GM11168 (cell line): ENCODE results near the gene MAP4K1.
"Not testable (repeated sequence)": the region's sequence is repeated elsewhere in the genome, so short reads cannot be mapped to it uniquely, and the experiment has no call there.

ENCODE experiments used
- in situ Hi-C: fragments of 300-500 bp; cut with MboI; formaldehyde crosslinking; loops from one replicate; pipeline ENCODE4 v1.12.0; 2022; ENCODE audit warnings: low sequenced_read_pairs; ENCODE audit not compliant: unreplicated experiment

MAP4K1 gene

DNA sequence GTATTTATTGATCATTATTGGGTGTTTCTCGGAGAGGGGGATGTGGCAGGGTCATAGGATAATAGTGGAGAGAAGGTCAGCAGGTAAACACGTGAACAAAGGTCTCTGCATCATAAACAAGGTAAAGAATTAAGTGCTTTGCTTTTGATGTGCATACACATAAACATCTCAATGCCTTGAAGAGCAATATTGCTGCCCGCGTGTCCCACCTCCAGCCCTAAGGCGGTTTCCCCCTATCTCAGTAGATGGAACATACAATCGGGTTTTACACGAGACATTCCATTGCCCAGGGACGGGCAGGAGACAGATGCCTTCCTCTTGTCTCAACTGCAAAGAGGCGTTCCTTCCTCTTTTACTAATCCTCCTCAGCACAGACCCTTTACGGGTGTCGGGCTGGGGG lies 13.5 kb upstream of the MAP4K1 start:
- in situ Hi-C loops = not testable (repeated sequence)

DNA sequence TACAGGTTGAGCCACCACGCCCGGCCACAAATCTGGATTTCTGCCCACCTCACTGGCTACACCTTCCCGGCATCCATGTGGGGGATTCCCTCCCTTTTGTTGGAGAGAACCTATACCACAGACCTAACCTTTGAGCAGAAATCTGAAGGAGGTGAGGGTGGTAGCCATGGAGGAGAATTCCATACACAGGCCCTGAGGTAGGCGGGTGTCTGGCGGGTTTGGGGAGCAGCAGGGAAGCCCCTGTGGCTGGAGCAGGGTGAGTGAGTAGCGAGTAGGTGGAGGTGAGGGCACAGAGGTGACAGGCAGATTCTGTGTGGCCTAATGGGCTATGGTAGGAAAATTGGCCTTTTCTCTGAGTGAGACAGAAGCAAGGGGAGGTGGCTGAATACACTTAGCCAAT lies 11.8 kb upstream of the MAP4K1 start:
- in situ Hi-C loops = no loop called here

DNA sequence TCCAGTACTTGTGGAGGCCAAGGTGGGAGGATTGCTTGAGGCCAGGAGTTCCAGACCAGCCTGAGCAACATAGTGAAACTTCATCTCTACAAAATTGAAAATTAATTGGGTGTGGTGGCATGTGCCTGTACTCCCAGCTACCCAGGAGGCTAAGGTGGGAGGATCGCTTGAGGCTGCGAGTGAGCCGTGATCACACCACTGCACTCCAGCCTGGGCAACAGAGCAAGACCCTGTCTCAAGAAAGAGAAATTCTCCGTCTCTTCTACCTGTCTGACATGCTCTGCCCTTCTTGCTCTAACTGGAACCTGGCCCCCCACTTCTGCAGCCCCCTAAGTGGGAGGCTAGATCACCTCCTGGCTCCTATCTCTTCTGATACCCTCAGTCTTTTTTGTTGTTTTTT lies 8.6 kb upstream of the MAP4K1 start:
- in situ Hi-C loops = no loop called here

DNA sequence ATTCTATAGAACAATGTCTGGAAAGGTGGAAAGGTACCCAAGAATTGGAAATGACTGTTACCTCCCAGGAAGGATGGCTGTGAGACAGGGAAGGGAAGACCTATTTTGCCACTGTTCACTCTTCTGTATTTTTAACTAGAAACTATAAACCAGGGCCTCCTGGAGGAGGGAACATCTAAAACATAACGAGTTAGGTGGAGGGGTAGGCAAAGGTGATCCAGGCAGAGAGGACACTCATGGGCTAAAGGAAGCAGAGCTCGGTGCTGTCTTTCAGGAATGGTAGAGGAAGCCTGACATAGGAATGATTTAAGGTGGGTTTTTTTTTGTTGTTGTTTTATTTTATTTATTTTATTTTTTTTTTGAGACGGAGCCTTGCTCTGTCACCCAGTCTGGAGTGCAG lies 7.1 kb upstream of the MAP4K1 start:
- in situ Hi-C loops = no loop called here

DNA sequence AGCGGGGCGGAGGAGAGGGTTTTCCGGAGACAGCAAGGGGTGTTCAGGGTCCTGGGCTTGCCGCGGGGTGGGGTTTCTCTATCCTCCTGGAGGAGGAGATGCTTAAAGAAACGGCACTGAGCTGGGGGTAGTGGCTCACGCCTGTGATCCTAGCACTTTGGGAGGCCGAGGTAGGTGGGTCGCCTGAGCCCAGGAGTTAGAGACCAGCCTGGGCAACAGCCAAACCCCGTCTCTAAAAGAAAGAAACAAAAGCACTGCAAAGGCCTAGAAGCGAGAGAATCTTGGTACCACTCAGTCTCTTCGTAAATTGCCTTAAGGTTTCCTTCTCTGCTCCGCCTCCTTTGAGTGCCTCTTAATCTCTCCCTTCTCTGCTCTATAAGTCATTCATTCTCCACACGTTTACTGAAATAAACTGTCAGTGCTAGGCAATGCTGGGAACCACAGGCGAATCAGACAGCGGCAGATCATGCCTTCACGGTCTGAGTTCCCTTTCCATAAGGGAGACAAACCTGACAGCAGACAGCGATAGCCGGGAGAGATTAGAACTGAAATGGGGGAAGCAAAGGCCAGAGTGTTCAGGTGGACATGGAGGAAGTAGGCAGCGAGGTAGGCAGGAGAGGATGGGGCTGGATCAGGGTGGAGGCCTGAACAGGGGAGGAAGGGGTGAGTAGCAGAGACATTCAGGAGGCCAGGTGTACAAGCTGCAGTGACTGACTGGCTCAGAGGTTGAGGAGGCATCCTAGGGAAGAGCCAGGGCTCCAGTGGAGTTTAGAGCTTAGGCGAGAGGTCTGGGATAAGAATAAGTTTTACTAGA lies 1.8 kb upstream of the MAP4K1 start:
- in situ Hi-C loops = no loop called here

DNA sequence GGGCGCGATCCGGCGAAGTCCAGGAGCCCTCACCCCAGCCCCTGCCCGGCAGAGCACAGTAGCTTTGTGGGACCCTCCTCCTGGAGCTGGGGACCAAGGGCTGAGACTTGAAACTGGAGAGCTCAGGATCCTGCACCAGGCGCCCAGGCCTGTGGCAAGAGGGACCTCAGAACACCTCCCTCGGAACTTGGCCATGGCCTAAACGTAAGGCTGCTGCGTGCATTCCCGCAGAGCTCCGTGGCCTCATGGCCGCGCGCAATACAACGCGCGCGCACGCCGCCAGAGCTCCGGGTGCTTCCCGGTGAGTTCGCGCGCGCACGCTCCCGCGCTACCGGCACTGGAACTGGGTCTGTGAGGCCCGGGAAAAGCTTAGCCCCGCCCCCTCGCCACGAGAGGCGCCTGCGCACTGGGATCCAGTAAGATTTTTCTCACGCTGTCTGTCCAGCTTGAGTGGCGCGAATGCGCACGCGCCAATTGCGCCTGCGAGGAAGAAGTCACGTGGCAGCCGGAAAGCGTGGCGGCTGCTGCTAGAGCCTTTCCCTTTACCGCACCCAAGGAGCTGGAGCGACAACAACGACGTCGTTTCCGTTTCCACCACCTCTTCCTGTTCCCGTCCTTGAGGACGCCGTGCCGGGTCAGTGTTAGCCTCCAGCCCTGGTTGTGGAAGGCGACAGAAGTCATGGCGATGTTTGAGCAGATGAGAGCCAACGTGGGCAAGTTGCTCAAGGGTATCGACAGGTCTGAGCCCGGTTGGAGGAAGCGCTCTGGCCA lies 1.0 kb upstream of the MAP4K1 start, which contains the start of gene EIF3K:
TSS of gene EIF3K (plus strand) at position 599 of the 771 bp plus-strand sequence. CDS start at position 680, 81 bp downstream.
- in situ Hi-C loops = no loop called here

DNA sequence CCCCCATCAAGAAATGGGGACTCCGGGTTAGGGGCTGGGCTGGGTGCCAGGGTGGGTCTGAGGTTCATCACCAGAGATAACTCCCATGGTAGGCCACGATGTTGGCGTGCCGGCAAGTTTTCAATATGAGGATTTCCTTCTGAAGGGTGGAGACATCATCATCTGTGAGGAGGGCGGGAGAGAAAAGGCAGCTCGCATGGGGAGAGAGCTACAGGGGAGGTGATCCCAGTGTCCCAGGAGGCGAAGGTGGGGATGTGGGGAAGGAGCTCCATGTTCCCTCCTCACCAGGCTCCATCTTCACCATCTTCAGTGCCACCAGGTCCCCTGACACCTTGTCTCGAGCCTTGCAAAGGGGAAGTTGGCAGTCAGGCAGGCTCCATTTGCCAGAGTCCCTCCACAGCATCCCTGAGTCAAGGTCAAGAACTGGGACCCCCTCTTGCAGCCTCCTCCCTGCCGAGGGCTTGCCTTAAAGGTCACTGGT lies 430 bp downstream of the MAP4K1 start:
- in situ Hi-C loops = no loop called here

DNA sequence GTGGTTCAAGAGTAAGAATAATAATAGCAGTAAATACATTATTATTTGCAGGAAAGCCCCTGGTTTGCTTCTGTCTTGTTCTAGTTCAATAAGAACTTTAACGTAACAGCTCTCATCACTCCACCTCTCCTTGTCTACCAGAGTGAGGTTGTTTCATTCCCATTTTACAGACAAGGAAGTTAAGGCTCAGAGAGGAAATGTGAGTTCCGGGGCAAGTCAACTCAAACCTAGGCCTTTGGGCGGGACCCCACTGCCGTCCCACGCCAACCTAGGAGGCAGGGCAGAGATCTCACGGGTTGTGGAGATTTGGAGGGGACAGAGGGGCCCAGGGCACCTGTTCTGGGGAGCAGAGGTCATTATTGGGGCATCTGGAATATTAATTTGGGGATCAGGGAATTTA lies 1.5 kb downstream of the MAP4K1 start:
- in situ Hi-C loops = no loop called here

DNA sequence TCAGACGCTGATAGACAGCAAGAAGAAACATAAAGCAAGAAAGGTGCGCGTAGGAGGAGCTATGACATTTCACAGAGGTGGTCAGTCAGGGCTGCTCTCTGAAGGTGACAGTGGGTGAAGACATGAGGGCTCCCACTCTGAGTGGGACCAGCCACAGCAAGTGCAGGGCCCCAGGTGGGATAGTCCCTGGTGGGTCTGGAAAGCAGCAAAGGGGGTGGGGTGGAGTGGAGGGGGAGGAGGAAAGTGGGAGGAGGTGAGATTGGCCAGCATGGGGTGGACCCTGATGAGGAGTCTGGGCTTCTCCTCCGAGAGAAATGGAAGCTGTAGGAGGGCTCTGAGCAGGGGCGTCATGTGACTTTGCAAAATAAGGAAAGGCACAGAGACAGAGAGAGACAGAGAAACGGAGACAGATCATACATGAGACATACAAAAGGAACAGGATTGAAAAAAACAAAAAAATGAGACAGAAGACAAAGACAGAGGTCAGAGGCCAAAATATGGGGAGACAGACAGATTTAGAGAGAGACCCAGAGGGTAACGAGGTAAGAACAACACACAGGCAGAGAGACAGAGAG lies 2.7 kb downstream of the MAP4K1 start:
- in situ Hi-C loops = no loop called here

DNA sequence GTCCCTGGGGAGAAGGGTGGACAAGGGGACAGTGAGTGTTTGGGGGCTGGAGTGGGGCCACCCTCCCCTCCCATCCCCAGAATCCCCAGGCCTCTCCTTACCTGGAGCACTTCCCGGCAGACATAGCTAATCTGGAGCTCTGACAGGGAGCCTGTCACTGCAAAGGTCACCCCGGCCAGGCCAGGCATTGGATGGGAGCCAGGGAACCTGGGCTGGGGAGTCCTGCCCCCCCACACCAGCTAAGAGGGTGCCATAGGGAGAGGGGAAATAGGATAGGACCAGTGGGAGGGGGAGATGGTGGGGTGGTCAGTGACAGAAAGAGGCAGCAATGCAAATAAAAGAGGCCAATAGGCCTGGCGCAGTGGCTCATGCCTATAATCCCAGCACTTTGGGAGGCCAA lies 3.5 kb downstream of the MAP4K1 start:
- in situ Hi-C loops = no loop called here

DNA sequence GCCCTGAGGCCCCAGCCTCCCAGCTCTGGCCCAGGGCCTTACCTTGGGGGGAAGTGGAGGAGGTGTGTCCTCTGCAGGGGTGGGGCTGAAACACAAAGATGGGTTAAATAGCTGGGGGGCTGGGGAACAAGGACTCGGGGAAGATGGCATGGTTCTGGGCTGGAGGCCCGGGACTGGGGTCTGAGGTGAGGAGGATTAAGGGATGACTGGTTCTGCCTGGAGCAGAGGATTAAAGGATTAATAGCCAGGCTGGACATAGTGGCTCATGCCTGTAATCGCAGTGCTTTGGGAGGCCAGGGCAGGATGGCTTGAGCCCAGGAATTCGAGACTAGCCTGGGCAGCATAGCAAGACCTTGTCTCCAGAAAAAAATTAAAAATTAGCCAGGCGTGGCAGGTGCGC lies 11.6 kb downstream of the MAP4K1 start:
- in situ Hi-C loops = no loop called here

DNA sequence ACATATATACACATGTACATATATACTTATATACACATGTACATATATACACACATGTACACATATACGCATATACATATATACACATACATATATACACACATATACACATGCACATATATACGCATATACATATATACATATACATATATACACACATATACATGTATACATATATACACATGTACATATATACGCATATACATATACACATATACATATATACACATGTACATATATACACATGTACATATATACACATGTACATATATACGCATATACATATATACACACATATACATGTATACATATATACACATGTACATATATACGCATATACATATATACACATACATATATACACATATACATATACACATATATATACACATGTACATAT lies 14.9 kb downstream of the MAP4K1 start:
- in situ Hi-C loops = not testable (repeated sequence)

DNA sequence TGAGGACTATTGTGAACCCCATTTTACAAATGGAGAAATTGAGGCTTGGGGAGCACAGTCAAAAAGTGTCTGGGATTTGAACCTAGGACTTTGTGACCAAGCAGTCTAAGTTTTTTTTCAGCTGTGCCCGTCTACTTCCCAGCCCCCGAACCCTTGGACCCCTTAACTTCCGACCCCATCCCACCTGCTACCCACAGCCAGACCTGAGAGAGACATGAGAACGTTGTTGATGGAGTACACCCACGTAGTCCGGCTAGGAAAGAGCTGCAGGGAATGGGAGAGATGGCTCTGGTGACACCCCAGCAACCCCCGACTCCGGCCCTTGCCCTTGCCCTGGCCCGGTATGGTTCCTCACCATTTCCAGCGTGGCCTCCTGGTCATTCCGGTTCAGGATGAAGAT lies 18.0 kb downstream of the MAP4K1 start:
- in situ Hi-C loops = no loop called here

DNA sequence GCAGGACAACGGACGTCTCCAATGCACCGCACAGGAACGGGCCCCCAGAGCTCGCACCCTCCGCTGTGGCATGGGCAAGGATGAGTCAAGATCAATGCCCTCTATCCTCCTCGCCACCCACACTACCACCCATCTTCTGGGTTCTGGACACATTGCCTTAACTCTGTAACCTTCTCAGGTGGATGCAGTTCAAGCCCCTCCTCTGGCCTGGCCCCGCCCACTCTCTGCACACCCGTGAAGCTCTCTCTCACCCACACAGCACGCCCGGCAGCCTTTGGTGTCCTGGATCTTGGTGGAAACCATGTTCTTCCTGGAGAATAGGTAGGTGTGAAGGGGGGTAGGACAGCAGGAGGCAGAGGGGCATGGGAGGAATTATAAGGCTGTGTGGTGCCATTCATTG lies 20.7 kb downstream of the MAP4K1 start:
- in situ Hi-C loops = no loop called here

DNA sequence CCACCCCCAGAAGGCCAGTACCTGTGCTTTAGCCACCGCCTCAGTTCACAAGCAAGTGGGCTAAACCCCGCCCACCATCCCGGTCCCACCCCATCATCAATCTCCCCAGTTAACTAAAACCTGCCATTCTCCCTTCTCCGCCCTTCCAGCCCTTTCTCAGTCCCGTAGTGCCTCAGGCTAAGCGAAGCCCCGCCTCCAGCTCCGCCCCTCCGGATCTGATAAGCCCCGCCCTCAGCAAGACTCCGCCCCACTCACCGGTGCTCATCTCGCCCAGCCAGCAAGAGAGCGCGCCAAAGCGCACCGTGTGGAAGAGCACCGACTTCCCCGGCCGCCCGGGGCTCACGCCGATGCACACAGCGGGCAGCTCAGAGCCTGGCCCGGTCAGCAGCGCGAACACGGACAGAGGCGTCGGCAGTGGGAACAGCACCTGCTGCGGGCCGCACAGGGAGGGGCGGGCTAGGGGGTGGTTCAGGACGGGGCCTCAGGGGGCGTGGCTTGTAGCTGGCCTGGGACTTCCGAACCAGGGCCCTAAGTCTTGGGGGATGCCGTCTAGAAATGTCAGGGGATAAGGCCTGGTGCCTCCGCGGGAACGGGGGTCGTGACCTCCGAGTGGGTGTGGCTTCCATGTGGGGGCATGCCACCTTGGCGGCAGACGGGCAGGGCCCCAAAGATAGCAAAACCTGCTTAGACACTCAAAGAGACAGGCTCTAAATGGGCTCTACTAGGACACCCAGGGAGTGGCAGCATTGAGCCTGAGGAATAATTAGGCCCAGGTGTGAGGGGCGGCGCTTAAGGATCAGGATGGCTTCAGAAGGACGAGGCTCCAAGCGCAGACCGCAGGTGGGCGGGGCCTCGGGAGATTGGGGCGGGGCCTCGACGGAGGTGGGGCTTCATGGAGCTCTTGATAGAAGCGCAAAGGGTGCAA lies 21.4 kb downstream of the MAP4K1 start:
- in situ Hi-C loops = no loop called here

DNA sequence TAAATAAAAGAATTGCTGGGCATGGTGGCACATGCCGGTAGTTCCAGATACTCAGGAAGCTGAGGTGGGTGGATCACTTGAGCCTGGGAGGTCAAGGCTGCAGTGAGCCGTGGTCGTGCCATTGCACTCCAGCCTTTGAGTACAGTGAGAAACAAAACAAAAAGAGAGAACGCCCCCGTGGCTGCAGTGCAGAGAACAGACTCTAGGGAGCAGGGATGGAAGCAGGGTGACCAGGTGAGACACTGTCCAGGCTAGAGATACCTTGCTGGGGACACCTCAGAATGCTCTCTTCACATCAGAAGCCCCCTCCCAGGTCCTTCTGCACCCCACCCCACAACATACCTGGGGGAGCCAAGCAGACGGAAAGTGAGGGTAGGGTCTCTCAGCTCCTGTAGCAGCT lies 24.8 kb downstream of the MAP4K1 start:
- in situ Hi-C loops = no loop called here

DNA sequence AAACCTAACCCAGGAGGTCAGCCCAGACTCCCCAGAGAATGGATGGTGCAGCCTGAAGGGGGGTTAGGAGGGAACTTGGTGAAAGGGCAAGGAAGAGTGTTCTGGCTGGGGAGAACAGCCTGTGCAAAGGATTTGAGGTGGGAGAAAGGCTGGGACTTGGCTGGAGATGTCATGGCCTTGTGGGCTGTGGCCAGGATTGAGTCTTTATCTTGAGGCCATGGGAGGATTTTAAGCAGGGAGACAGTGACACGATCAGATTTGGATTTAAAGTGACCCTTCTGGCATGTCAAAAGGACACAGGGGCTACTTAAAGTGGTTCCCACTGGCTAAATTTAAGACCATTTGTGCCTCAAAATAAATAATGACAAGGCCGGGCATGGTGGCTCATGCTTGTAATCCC lies 29.7 kb downstream of the MAP4K1 start:
- in situ Hi-C loops = no loop called here

DNA sequence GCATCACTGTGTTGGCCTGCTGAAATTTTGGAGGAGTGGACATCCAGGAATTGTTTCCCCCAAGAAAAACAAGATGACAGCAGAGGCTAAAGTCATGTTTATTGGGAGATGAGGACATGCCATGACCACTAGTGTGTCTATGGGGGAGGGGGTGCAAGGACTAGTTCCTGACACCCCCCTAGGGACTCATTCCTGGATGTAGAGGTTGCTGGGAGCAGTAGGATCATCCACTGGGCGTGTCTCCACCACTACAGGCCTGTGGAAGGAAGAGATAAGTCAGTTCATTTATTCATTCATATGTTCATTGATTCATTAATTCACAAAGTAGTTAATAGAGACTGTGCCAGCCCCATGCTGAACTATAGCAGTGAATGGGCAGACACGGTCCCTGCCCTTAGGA lies 30.2 kb downstream of the MAP4K1 start:
- in situ Hi-C loops = no loop called here

DNA sequence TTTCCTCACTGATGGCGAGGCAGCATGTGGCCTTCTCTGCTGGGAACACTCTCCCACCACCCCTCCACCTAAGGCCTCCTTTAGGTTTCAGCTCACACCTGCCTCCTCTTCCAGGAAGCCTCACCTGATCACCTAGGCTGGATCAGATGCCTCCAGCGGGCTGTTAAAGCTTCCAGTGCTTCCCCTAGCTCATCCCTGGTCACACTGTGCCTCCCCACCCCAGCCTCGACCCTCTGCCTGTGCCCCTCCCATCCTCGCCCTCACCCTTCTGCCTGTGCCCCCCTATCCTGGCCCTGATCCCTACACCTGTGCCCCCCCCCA lies 33.8 kb downstream of the MAP4K1 start:
- in situ Hi-C loops = no loop called here
